ENCODE results near the gene CBFA2T3. TPM values are rescaled to one million over a fixed set of nuclear protein-coding genes. Genes with fewer than 3 reads are reported as not detected.
A peak's percentile ranks its signal among the peaks of the same experiment; 100 is the strongest.

The CBFA2T3 gene
- total and polyA plus RNA-seq, 8 donors = 3.8 to 10.4 (median 5.4) TPM

GRCh38 chr16:88964636-88965035, 12.4 kb downstream of the CBFA2T3 start:
- Histone ChIP-seq H3K9me3 (no peaks in the 10 kb centered on the region), H3K4me3 (no peak overlapping the region), H3K4me1 (peaks cover 0 to 21% of the 10 kb centered on the region in 2 donors), H3K36me3 (no peaks in the 10 kb centered on the region), H3K27ac (no peak overlapping the region), H3K27me3 (peaks cover 0 to 33% of the 10 kb centered on the region in 2 donors)
- intact Hi-C loops (cut with DNase I) = no loop called here
- ATAC-seq (no peak), DNase-seq (no peak)
- no peak for TF ChIP-seq CTCF (IDR thresholded peaks at IDR 0.05)

DNA sequence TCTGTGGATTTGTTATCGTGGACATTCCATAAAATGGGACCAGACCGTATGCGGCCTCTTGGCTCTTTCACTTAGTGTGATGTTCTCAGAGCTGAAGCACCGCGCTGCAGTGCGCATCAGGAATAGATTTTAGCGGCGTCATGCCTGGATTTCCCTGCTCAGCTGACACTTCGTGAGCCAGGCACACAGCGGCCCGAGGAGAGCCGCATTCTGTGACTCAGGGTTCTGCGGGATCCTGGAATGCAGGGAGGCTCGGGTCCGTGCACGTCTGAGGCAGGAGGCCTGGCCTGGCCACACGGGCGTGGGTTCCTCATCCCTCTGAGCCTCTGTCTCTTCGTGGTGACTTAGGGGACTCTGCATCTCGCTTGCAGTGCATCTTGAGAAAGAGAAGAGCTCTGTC, 13.4 kb downstream of the CBFA2T3 start:
- Histone ChIP-seq H3K4me1 (peaks cover 0 to 21% of the 10 kb centered on the region in 2 donors), H3K36me3 (no peaks in the 10 kb centered on the region), H3K9me3 (no peaks in the 10 kb centered on the region), H3K4me3 (no peak overlapping the region), H3K27ac (no peak overlapping the region), H3K27me3 (peaks cover 0 to 22% of the 10 kb centered on the region in 2 donors)
- ATAC-seq = no peak
- no peak for TF ChIP-seq CTCF (IDR thresholded peaks at IDR 0.05)
- peak in 1 of 4 donors; percentile 45 for DNase-seq
- intact Hi-C loops (cut with DNase I) = no loop called here

- DNase-seq (peak in 1 of 4 donors; percentile 67), ATAC-seq (no peak)
- Histone ChIP-seq H3K9me3 (no peaks in the 10 kb centered on the region), H3K36me3 (no peaks in the 10 kb centered on the region), H3K4me3 (no peak overlapping the region), H3K4me1 (peaks cover 0 to 19% of the 10 kb centered on the region in 2 donors), H3K27me3 (peaks cover 0 to 19% of the 10 kb centered on the region in 2 donors), H3K27ac (no peak overlapping the region)
- intact Hi-C loops (cut with DNase I) = no loop called here
- TF ChIP-seq CTCF (IDR thresholded peaks at IDR 0.05) = no peak
Measured at GRCh38 chr16:88962478-88963152, 14.4 kb downstream of the CBFA2T3 start.

- peaks cover 0 to 30% of the 10 kb centered on the region in 2 donors for H3K4me1 ChIP-seq
- peak in 1 of 4 donors; percentile 34 for DNase-seq
- no peak for TF ChIP-seq CTCF (IDR thresholded peaks at IDR 0.05)
- ATAC-seq = no peak
- H3K27ac ChIP-seq = no peak overlapping the region
- H3K9me3 ChIP-seq = no peaks in the 10 kb centered on the region
- intact Hi-C loops (cut with DNase I) = no loop called here
- H3K36me3 ChIP-seq = no peaks in the 10 kb centered on the region
- peaks cover 0 to 27% of the 10 kb centered on the region in 2 donors for H3K27me3 ChIP-seq
- H3K4me3 ChIP-seq = no peak overlapping the region
Measured at GRCh38 chr16:88961011-88961410, 16.0 kb downstream of the CBFA2T3 start.

DNA sequence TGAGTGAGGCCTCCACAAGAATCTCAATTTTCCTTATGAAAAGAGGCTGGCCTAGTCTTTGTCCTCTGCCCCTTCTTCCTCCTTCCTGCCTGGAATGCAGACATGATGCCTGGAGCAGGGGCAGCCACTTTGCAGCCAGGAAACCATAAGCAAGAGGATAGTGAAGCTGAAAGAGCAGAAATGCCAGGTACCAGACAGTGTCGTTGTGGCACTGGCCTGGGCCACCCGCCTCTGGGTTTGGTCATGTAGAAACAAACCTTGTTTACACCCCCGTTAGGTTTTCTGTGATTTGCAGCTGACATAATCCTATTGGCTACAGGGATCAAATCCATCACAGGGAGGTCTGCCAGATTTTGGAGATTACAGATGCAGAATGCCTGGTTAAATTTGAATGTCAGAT, 16.5 kb downstream of the CBFA2T3 start:
- Histone ChIP-seq H3K27me3 (peaks cover 0 to 27% of the 10 kb centered on the region in 2 donors), H3K4me1 (peaks cover 0 to 32% of the 10 kb centered on the region in 2 donors), H3K27ac (no peak overlapping the region), H3K4me3 (no peak overlapping the region), H3K9me3 (no peaks in the 10 kb centered on the region), H3K36me3 (no peaks in the 10 kb centered on the region)
- no peak for TF ChIP-seq CTCF (IDR thresholded peaks at IDR 0.05)
- ATAC-seq (no peak), DNase-seq (peak in 1 of 4 donors; percentile 53)
- intact Hi-C loops (cut with DNase I) = no loop called here
